HCT116 (cell line): Measurements from ENCODE around the gene KLHL5. TPM values are rescaled to one million over a fixed set of nuclear protein-coding genes. Genes with fewer than 3 reads are reported as not detected.

ENCODE experiments used
- ATAC-seq: fragments of 200-7000 bp; cut with Tn5 transposase; 2 replicates; pipeline ENCODE4 v1.9.1; 2020; ENCODE audit warnings: mild to moderate bottlenecking, moderate library complexity
- BruUV-seq: library from RNA; stranded (reverse); fragments of 400-500 nt; replicated peaks from 2 replicates; lab custom pipeline; 2021; lab: Mats Ljungman, UMichigan
- CTCF ChIA-PET: fragments of 300-600 bp; sonication (Branson Sonifier 250); formaldehyde crosslinking; loops from one replicate; lab custom pipeline; 2021; ENCODE audit warnings: antibody characterized with exemption; lab: Charles Lee
- POLR2A ChIA-PET: fragments of 300-600, 350-600 bp; sonication (Branson Sonifier 250); formaldehyde crosslinking; loops from one replicate; lab custom pipeline; 2021; ENCODE audit warnings: antibody characterized with exemption; lab: Charles Lee
- RAD21 ChIA-PET, 2 experiments: fragments of 300-600 bp; sonication (Branson Sonifier 250); formaldehyde crosslinking; loops; one replicate each; lab custom pipeline; 2023; ENCODE audit warnings: low total read pairs in 2 of 2; ENCODE audit not compliant: uncharacterized antibody in 2 of 2, unreplicated experiment in 2 of 2, low non-redundant PET in 1 of 2; lab: Charles Lee
- DNase-seq: peaks from one replicate; pipeline ENCODE4 v3.0.0-alpha.2; 2010; ENCODE audit warnings: low read depth, low spot score
- H2AFZ ChIP-seq: fragments of 200-600 bp; shearing (Covaris generic), sonication (generic); 2 replicates; pipeline ENCODE4 v1.6.1; 2017; ENCODE audit warnings: low read depth, mixed run types, mixed read lengths, antibody characterized with exemption, low read length; ENCODE audit not compliant: poor library complexity, severe bottlenecking
- H3K27ac ChIP-seq: 2 replicates; pipeline ENCODE4 v1.5.1; 2012; ENCODE audit warnings: low read depth, low read length
- H3K27me3 ChIP-seq: fragments of 200-600 bp; sonication (generic); 2 replicates; pipeline ENCODE4 v1.6.1; 2016; ENCODE audit warnings: mixed run types, low read length, mixed read lengths; ENCODE audit not compliant: insufficient read depth
- H3K36me3 ChIP-seq, 2 experiments: fragments of 200-500 bp in 1 of 2; fragments of 200-600 bp in 1 of 2; sonication (Bioruptor generic) in 1 of 2; sonication (generic) in 1 of 2; 2 replicates each; pipeline versions ENCODE4 v1.5.1 to v1.6.1; 2014 to 2016; ENCODE audit warnings: low read length in 2 of 2, inconsistent platforms in 1 of 2, mixed read lengths in 1 of 2, mixed run types in 1 of 2; ENCODE audit not compliant: insufficient read depth in 2 of 2, control insufficient read depth in 1 of 2
- H3K4me1 ChIP-seq, 2 experiments: fragments of 200-600 bp in 1 of 2; sonication (generic) in 1 of 2; 2 replicates each; pipeline versions ENCODE4 v1.5.1 to v1.6.1; 2012 to 2017; ENCODE audit warnings: low read length in 2 of 2, inconsistent platforms in 1 of 2, mild to moderate bottlenecking in 1 of 2, mixed read lengths in 1 of 2, mixed run types in 1 of 2, moderate library complexity in 1 of 2; ENCODE audit not compliant: insufficient read depth in 2 of 2, control insufficient read depth in 1 of 2
- H3K4me2 ChIP-seq: fragments of 200-600 bp; sonication (generic); 2 replicates; pipeline ENCODE4 v1.6.1; 2017; ENCODE audit warnings: mixed run types, low read length, mixed read lengths
- H3K4me3 ChIP-seq, 2 experiments: fragments of 200-600 bp in 1 of 2; sonication (generic) in 1 of 2; replicated peaks in 1 of 2; 2 replicates each; pipeline ENCODE4 v1.5.1; 2011 to 2016; ENCODE audit warnings: low read length in 2 of 2, control low read depth in 1 of 2, low read depth in 1 of 2, mild to moderate bottlenecking in 1 of 2, mixed read lengths in 1 of 2, mixed run types in 1 of 2
- H3K79me2 ChIP-seq: fragments of 200-600 bp; sonication (generic); 2 replicates; pipeline ENCODE4 v1.6.1; 2017; ENCODE audit warnings: mild to moderate bottlenecking, mixed run types, low read length, moderate library complexity, mixed read lengths; ENCODE audit not compliant: insufficient read depth
- H3K9ac ChIP-seq: fragments of 200-600 bp; sonication (generic); 2 replicates; pipeline ENCODE4 v1.6.1; 2016; ENCODE audit warnings: low read length, mixed read lengths
- H3K9me2 ChIP-seq: fragments of 200-600 bp; sonication (generic), shearing (Covaris generic); 2 replicates; pipeline ENCODE4 v1.6.1; 2017; ENCODE audit warnings: mixed run types, mild to moderate bottlenecking, moderate library complexity; ENCODE audit not compliant: insufficient read depth
- H3K9me3 ChIP-seq, 2 experiments: fragments of 200-500 bp in 1 of 2; fragments of 200-600 bp in 1 of 2; sonication (Bioruptor generic) in 1 of 2; sonication (generic) in 1 of 2; 2 replicates each; pipeline ENCODE4 v1.6.1; 2014 to 2017; ENCODE audit warnings: low read length in 2 of 2, mixed read lengths in 2 of 2, inconsistent platforms in 1 of 2, low read depth in 1 of 2, mild to moderate bottlenecking in 1 of 2, mixed run types in 1 of 2, moderate library complexity in 1 of 2; ENCODE audit not compliant: control insufficient read depth in 1 of 2, insufficient read depth in 1 of 2
- H4K20me1 ChIP-seq: fragments of 200-600 bp; sonication (generic), shearing (Covaris generic); 2 replicates; pipeline ENCODE4 v1.6.1; 2017; ENCODE audit warnings: mixed run types, mild to moderate bottlenecking, moderate library complexity; ENCODE audit not compliant: insufficient read depth
- CBX3 ChIP-seq: IDR thresholded peaks from 2 replicates; pipeline ENCODE4 v1.6.1; 2012; ENCODE audit warnings: low read depth
- EZH2 ChIP-seq: fragments of 200-600 bp; sonication (generic); IDR thresholded peaks from 2 replicates; pipeline ENCODE4 v1.6.1; 2017; ENCODE audit warnings: antibody characterized with exemption, mixed run types
- EZH2phosphoT487 ChIP-seq: fragments of 200-600 bp; IDR thresholded peaks from 2 replicates; pipeline ENCODE4 v1.6.1; 2018; ENCODE audit warnings: antibody characterized with exemption, borderline replicate concordance
- POLR2A ChIP-seq: IDR thresholded peaks from 2 replicates; pipeline ENCODE4 v1.7.0; 2011; ENCODE audit warnings: borderline replicate concordance; ENCODE audit not compliant: insufficient read depth, insufficient read length; ENCODE audit errors: extremely low read depth
- POLR2AphosphoS5 ChIP-seq: IDR thresholded peaks from 2 replicates; pipeline ENCODE4 v1.6.1; 2011; ENCODE audit warnings: mild to moderate bottlenecking, low read depth, low read length, moderate library complexity
- YY1 ChIP-seq: IDR thresholded peaks from 2 replicates; pipeline ENCODE4 v1.6.1; 2011; ENCODE audit warnings: low read length, low read depth, moderate library complexity, mild to moderate bottlenecking; ENCODE audit not compliant: insufficient replicate concordance; ENCODE audit errors: extremely low read depth
- ZNF274 ChIP-seq: fragments of 200-500 bp; sonication (Bioruptor generic); IDR thresholded peaks from 2 replicates; pipeline ENCODE4 v1.6.1; 2014; ENCODE audit warnings: mild to moderate bottlenecking, low read depth, low read length, inconsistent platforms
- intact Hi-C: fragments of 100-400 bp; cut with micrococcal nuclease; formaldehyde crosslinking; loops from 2 replicates; pipeline ENCODE4 v1.10.0; 2022
- total RNA-seq: library from RNA; stranded (reverse); gene quantifications from one replicate; pipeline ENCODE4 v1.2.1, GENCODE V29; 2021; ENCODE audit not compliant: unreplicated experiment
- TF ChIP-seq, protein P1 (sequence below): IDR thresholded peaks from 2 replicates; pipeline ENCODE4 v1.6.1; 2012; ENCODE audit warnings: low read depth
- TF ChIP-seq, protein P2 (sequence below): IDR thresholded peaks from 2 replicates; pipeline ENCODE4 v1.6.1; 2012
- TF ChIP-seq, protein P3 (sequence below): IDR thresholded peaks from 2 replicates; pipeline ENCODE4 v1.6.1; 2012
- TF ChIP-seq, protein P4 (sequence below): IDR thresholded peaks from 2 replicates; pipeline ENCODE4 v1.6.1; 2011; ENCODE audit warnings: mild to moderate bottlenecking, low read length, moderate library complexity; ENCODE audit not compliant: insufficient replicate concordance; ENCODE audit errors: extremely low read depth

KLHL5 gene
- total RNA-seq, 1 experiment from 2014 or later, result 20.8 TPM

DNA sequence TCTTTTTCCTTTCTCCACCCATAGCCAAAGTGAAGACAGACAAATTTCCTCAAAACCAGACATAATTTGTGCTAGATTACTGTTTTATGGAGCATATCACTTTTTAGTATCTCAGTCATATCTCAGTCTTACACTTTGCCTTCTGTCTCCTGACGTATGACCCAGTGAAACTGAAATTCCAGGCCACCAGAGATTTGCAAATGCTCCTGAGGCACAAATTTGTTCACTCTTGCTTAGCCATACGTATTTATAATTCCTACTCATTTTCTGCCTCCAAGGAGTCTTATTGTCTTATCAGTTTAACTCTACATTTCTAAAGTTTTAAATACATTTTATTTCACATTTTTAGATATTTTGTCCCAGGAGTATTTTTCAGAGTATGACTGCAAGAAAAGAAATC is 39.8 kb upstream of the KLHL5 start:
- no peak overlapping the region for H3K4me2 ChIP-seq
- intact Hi-C loops, result no loop called here
- no TSS peak for BruUV-seq
- ChIA-PET RAD21 (no interaction called here), CTCF (no interaction called here), POLR2A (no interaction called here)
- H3K9me3 ChIP-seq, result no peaks in the 10 kb centered on the region
- peaks cover 0 to 4% of the 10 kb centered on the region in 2 experiments; a peak in 1 of 4 replicates for H3K4me1 ChIP-seq
- H3K9ac ChIP-seq, result no peak overlapping the region
- H3K27me3 ChIP-seq, result no peaks in the 10 kb centered on the region
- no peak overlapping the region for H3K27ac ChIP-seq
- H2AFZ ChIP-seq, result no peak overlapping the region
- no peaks in the 10 kb centered on the region for H3K36me3 ChIP-seq
- no peaks in the 10 kb centered on the region for H3K9me2 ChIP-seq
- no peak for DNase-seq
- H4K20me1 ChIP-seq, result no peaks in the 10 kb centered on the region
- no peak for ATAC-seq
- no peak overlapping the region for H3K4me3 ChIP-seq
- H3K79me2 ChIP-seq, result no peaks in the 10 kb centered on the region
- TF ChIP-seq EZH2phosphoT487, result no peak
- TF ChIP-seq, protein P1, sequence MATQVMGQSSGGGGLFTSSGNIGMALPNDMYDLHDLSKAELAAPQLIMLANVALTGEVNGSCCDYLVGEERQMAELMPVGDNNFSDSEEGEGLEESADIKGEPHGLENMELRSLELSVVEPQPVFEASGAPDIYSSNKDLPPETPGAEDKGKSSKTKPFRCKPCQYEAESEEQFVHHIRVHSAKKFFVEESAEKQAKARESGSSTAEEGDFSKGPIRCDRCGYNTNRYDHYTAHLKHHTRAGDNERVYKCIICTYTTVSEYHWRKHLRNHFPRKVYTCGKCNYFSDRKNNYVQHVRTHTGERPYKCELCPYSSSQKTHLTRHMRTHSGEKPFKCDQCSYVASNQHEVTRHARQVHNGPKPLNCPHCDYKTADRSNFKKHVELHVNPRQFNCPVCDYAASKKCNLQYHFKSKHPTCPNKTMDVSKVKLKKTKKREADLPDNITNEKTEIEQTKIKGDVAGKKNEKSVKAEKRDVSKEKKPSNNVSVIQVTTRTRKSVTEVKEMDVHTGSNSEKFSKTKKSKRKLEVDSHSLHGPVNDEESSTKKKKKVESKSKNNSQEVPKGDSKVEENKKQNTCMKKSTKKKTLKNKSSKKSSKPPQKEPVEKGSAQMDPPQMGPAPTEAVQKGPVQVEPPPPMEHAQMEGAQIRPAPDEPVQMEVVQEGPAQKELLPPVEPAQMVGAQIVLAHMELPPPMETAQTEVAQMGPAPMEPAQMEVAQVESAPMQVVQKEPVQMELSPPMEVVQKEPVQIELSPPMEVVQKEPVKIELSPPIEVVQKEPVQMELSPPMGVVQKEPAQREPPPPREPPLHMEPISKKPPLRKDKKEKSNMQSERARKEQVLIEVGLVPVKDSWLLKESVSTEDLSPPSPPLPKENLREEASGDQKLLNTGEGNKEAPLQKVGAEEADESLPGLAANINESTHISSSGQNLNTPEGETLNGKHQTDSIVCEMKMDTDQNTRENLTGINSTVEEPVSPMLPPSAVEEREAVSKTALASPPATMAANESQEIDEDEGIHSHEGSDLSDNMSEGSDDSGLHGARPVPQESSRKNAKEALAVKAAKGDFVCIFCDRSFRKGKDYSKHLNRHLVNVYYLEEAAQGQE, result no peak
- TF ChIP-seq, protein P2, sequence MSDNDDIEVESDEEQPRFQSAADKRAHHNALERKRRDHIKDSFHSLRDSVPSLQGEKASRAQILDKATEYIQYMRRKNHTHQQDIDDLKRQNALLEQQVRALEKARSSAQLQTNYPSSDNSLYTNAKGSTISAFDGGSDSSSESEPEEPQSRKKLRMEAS, result no peak

DNA sequence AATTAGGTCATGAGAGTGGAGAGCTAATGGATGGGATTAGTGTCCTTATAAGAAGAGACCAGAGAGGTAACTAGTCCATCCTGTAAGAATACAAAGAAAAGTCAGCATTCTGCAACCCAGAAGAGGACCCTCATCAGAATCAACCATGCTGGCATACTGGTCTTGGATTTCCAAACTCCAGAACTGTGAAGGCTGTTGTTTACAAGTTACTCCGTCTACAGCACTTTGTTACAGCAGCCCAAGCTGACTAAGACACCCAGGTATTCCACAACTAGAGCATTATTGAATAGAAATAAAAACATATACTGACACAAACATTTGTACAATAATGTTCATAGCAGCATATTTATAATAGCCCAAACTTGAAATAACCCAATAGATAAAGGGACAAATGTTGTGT is 39.0 kb upstream of the KLHL5 start:
- H4K20me1 ChIP-seq, result no peaks in the 10 kb centered on the region
- RAD21 ChIA-PET, result no interaction called here
- BruUV-seq, result no TSS peak
- no peak overlapping the region for H3K4me3 ChIP-seq
- H3K27ac ChIP-seq, result no peak overlapping the region
- peaks cover 0 to 4% of the 10 kb centered on the region in 2 experiments; a peak in 1 of 4 replicates for H3K4me1 ChIP-seq
- intact Hi-C loops, result no loop called here
- CTCF ChIA-PET, result no interaction called here
- ATAC-seq (no peak), DNase-seq (no peak)
- no peaks in the 10 kb centered on the region for H3K27me3 ChIP-seq
- no peak overlapping the region for H3K9ac ChIP-seq
- H2AFZ ChIP-seq, result peak overlapping the region; percentile 52
- POLR2A ChIA-PET, result no interaction called here
- H3K4me2 ChIP-seq, result no peak overlapping the region
- no peaks in the 10 kb centered on the region for H3K9me3 ChIP-seq
- no peaks in the 10 kb centered on the region for H3K36me3 ChIP-seq
- H3K79me2 ChIP-seq, result no peaks in the 10 kb centered on the region
- no peaks in the 10 kb centered on the region for H3K9me2 ChIP-seq
- TF ChIP-seq EZH2phosphoT487, result no peak
- TF ChIP-seq POLR2AphosphoS5, result no peak
- no peak for TF ChIP-seq YY1
- TF ChIP-seq CBX3, result no peak
- no peak for TF ChIP-seq ZNF274
- TF ChIP-seq, protein P3, sequence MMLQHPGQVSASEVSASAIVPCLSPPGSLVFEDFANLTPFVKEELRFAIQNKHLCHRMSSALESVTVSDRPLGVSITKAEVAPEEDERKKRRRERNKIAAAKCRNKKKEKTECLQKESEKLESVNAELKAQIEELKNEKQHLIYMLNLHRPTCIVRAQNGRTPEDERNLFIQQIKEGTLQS, result no peak
- TF ChIP-seq POLR2A, result no peak
- TF ChIP-seq, protein P4, sequence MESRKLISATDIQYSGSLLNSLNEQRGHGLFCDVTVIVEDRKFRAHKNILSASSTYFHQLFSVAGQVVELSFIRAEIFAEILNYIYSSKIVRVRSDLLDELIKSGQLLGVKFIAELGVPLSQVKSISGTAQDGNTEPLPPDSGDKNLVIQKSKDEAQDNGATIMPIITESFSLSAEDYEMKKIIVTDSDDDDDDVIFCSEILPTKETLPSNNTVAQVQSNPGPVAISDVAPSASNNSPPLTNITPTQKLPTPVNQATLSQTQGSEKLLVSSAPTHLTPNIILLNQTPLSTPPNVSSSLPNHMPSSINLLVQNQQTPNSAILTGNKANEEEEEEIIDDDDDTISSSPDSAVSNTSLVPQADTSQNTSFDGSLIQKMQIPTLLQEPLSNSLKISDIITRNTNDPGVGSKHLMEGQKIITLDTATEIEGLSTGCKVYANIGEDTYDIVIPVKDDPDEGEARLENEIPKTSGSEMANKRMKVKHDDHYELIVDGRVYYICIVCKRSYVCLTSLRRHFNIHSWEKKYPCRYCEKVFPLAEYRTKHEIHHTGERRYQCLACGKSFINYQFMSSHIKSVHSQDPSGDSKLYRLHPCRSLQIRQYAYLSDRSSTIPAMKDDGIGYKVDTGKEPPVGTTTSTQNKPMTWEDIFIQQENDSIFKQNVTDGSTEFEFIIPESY, result no peak
- TF ChIP-seq EZH2, result no peak
